GM08714 (cell line): ENCODE results near the gene LRRC39.

Experiments
- H3K4me3 ChIP-seq: fragments of 200-500 bp; sonication (Bioruptor generic); 2 replicates; pipeline ENCODE4 v1.5.1; 2014; ENCODE audit warnings: mild to moderate bottlenecking, low read length, inconsistent platforms
- ZNF274 ChIP-seq: IDR thresholded peaks from 2 replicates; pipeline ENCODE4 v1.6.1; 2012; ENCODE audit warnings: mild to moderate bottlenecking, low read depth, low read length

The LRRC39 gene

GRCh38 chr1:100177295-100178041 lies 588 bp downstream of the LRRC39 start:
- TF ChIP-seq ZNF274, result no peak
- no peak overlapping the region for H3K4me3 ChIP-seq

DNA sequence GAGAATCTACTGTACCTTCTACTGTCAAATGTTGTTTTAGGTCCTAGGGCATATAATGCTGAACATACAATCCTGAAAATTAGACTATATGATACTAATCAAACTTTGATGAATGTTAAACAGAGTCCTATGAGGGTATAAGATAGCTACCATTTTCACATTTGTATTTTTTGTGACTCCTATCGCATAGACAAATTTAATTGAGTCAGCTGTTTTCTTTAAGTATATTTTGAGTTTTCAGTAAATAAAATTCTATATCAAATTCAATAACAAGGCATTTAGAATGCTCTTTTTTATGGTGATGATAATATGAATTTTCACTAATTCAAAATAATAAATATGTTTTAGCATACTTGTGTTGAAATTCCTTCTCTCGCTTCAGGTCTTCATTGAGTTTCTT lies 10.0 kb downstream of the LRRC39 start:
- H3K4me3 ChIP-seq, result no peak overlapping the region

DNA sequence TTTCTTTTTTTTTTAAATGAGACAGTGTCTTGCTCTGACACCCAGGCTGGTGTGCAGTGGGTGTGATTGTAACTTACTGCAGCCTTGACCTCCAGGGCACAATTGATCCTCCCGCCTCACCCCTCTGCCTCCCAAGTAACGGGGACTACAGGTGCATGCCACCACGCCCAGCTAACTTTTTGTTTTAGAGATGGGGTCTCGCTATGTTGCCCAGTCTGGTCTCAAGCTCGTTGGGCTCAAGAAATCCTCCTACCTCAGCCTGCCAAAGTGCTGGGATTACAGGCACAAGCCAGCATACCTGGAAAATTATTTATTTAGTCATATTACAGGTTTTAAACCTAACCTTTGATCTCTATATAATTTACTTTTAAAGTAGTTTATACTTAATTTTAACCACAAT lies 13.4 kb downstream of the LRRC39 start:
- H3K4me3 ChIP-seq, result no peak overlapping the region
- TF ChIP-seq ZNF274, result no peak

More for the DNA sequence above, 10.0 kb downstream of the LRRC39 start:
- TF ChIP-seq ZNF274, result no peak

GRCh38 chr1:100164216-100164615 lies 13.8 kb downstream of the LRRC39 start:
- no peak for TF ChIP-seq ZNF274
- no peak overlapping the region for H3K4me3 ChIP-seq

- no peak overlapping the region for H3K4me3 ChIP-seq
- TF ChIP-seq ZNF274, result no peak
These were observed 15.2 kb downstream of the LRRC39 start for GRCh38 chr1:100162881-100163280.

- H3K4me3 ChIP-seq, result no peak overlapping the region
- TF ChIP-seq ZNF274, result no peak
These were observed 25.8 kb downstream of the LRRC39 start for GRCh38 chr1:100152271-100152670.

- no peak overlapping the region for H3K4me3 ChIP-seq
- no peak for TF ChIP-seq ZNF274
These were observed 26.4 kb downstream of the LRRC39 start for GRCh38 chr1:100151679-100152078.

DNA sequence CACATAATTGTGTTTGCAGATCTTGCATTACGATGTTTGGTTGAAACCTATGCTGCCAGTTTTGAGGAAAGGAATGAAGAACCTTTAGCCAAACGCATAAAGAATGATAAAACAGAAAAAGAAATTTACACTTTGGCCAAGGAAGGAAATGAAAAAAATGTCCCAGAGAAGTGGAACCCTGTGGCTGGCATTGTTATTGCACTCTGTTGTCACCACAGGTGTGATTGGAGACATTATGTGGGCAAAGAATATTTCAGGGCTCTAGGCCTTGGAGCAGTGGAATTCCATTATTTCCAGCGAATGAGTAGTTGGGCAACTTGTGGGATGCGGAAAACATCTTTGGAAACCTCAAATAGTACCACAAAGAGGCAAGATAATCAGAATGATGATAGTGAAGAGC lies 30.2 kb downstream of the LRRC39 start:
- TF ChIP-seq ZNF274, result no peak
- H3K4me3 ChIP-seq, result no peak overlapping the region

GRCh38 chr1:100146958-100147357 lies 31.1 kb downstream of the LRRC39 start:
- no peak for TF ChIP-seq ZNF274

GRCh38 chr1:100145116-100145515 lies 32.9 kb downstream of the LRRC39 start:
- no peak overlapping the region for H3K4me3 ChIP-seq
- TF ChIP-seq ZNF274, result no peak

More at GRCh38 chr1:100146958-100147357, 31.1 kb downstream of the LRRC39 start:
- H3K4me3 ChIP-seq, result no peak overlapping the region

GRCh38 chr1:100142343-100142742 lies 35.7 kb downstream of the LRRC39 start:
- H3K4me3 ChIP-seq, result no peak overlapping the region
- no peak for TF ChIP-seq ZNF274

DNA sequence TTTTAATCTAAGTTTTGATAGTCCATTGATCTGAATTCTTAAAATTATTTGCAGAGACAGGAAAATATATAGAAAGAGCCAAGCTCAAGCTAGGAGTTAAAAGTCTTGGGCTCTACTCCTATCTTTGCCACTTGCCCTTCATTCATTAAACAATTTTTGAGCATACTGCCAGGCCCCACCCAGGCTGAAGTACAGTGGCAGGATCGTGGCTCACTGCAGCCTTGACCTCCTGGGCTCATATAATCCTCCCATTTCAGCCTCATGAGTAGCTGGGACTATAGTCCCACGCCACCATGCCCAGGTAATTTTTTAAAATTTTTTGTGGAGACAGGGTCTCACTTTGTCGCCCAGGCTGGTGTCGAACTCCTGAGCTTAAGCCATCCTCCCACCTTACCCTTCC lies 36.9 kb downstream of the LRRC39 start:
- no peak for TF ChIP-seq ZNF274
- no peak overlapping the region for H3K4me3 ChIP-seq

- no peak for TF ChIP-seq ZNF274
These were observed 40.5 kb downstream of the LRRC39 start for GRCh38 chr1:100137602-100138001.

GRCh38 chr1:100134872-100135271 lies 43.2 kb downstream of the LRRC39 start:
- no peak overlapping the region for H3K4me3 ChIP-seq
- no peak for TF ChIP-seq ZNF274

More at GRCh38 chr1:100137602-100138001, 40.5 kb downstream of the LRRC39 start:
- no peak overlapping the region for H3K4me3 ChIP-seq

DNA sequence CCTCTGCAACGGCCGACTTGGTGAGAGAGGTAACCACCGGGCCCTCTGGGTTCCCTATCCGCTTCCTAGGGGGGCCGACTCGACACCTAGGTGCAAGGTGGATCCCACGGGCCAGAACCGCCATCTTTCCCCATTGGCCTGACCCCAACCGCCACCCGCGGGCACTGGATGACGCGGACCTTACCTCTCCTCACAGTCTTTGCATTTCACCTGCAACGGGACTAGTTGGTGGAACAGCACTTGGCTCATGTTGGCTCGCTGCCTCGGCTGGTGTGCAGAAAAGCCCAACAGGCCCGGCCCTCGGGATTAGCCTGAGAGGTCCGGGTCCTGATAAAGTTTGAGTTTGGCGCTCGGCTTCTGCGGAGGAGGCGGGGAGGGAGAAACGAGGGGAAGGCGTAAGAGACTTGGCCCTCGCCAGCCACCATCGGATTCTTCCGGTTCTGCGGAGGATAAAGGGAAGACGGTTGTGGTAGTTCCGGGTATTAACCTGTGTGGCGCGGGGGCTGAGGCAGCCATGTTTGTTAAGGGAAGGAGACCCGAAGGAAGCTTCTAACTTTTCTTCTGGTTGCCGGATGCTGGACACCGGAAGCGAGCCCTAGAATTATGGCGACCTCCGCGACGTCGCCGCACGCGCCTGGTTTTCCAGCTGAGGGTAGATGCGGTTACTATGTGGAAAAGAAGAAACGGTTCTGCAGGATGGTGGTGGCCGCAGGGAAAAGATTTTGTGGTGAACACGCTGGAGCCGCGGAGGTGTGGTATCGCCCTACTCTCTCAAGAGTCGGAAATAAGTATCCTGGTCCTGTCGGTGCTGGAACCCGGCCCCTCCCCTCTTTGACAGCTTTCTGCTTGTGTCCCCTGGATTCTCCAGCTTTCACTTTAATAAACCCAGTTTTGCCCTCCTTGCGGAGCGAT lies 45.2 kb downstream of the LRRC39 start, which contains the start of the genes SASS6 and TRMT13:
Gene SASS6 (minus strand): TSS at position 365 of the 912 bp plus-strand sequence. CDS start 116 bp downstream, at position 249.
Gene TRMT13 (plus strand): TSS at position 598 of the 912 bp plus-strand sequence. CDS start 6 bp downstream, at position 604.
- TF ChIP-seq ZNF274, result no peak
- peak within 1 kb of the TSS; percentile 91 for H3K4me3 ChIP-seq

DNA sequence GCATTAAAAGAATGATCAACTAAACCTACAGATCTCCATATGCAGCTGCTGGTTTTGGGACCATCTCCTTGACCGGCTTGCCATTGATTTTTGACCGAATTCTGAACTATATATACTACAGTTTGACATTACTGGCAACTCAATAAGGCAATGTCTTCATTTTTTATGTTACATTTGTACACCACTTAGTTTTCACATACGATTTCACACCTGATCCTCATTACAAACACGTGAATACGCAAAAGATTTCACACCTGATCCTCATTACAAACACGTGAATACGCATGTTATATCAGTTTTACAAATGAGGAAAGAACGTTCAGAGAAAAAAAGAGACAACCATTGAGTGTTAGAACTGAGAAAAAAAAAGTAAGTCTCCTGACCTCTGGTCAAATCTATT lies 46.4 kb downstream of the LRRC39 start:
- TF ChIP-seq ZNF274, result no peak
- H3K4me3 ChIP-seq, result peak overlapping the region; percentile 73; the same call in 1 of the 2 replicates
